ENCODE measurements around the gene SLC25A4. TPM values are rescaled to one million over a fixed set of nuclear protein-coding genes. Genes with fewer than 3 reads are reported as not detected.
"Not testable (repeated sequence)": the region's sequence is repeated elsewhere in the genome, so short reads cannot be mapped to it uniquely, and the experiment has no call there.

Gene SLC25A4
- total RNA-seq, 4 donors from 2014 or later: 135 to 158 (median 140) TPM

GRCh38 chr4:185118876-185119275 is 24.2 kb upstream of the SLC25A4 start:
- no peak for DNase-seq (ENCODE audit: extremely low spot score)
- no peak for TF ChIP-seq POLR2AphosphoS5 (IDR thresholded peaks at IDR 0.05)
- no peak for TF ChIP-seq EP300 (IDR thresholded peaks at IDR 0.05)
- TF ChIP-seq, protein P1, sequence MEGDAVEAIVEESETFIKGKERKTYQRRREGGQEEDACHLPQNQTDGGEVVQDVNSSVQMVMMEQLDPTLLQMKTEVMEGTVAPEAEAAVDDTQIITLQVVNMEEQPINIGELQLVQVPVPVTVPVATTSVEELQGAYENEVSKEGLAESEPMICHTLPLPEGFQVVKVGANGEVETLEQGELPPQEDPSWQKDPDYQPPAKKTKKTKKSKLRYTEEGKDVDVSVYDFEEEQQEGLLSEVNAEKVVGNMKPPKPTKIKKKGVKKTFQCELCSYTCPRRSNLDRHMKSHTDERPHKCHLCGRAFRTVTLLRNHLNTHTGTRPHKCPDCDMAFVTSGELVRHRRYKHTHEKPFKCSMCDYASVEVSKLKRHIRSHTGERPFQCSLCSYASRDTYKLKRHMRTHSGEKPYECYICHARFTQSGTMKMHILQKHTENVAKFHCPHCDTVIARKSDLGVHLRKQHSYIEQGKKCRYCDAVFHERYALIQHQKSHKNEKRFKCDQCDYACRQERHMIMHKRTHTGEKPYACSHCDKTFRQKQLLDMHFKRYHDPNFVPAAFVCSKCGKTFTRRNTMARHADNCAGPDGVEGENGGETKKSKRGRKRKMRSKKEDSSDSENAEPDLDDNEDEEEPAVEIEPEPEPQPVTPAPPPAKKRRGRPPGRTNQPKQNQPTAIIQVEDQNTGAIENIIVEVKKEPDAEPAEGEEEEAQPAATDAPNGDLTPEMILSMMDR (IDR thresholded peaks at IDR 0.05): no peak
- TF ChIP-seq POLR2A (IDR thresholded peaks at IDR 0.05; ENCODE audit: low read depth): no peak
- Histone ChIP-seq H3K36me3 (no peaks in the 10 kb centered on the region), H3K9me3 (no peaks in the 10 kb centered on the region), H3K4me1 (peaks cover 5 to 19% (median 8%) of the 10 kb centered on the region in 4 donors), H3K4me3 (no peak overlapping the region), H3K27ac (replicated peaks in 1 of 4) (no peak overlapping the region), H3K27me3 (no peaks in the 10 kb centered on the region)
- WGBS: 90% methylated on average over 7 of the region's 7 CpGs
- intact Hi-C loops (cut with DNase I): no loop called here

DNA sequence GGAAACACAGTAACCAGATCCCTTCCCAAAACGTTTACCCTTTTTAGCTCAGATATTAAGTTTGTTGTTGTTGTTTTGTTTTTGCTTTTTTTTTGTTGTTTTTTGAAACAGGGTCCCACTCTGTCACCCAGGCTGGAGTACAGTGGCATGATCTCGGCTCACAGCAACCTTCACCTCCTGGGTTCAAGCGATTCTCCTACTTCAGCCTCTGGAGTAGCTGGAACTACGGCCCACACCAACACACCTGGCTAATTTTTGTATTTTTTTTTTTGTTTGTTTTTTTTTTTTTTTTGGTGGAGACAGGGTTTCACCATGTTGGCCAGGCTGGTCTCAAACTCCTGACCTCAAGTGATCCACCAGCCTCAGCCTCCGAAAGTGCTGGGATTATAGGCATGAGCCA is 23.6 kb upstream of the SLC25A4 start:
- H3K4me1 ChIP-seq: peaks cover 5 to 19% (median 8%) of the 10 kb centered on the region in 4 donors
- H3K4me3 ChIP-seq; H3K27me3 ChIP-seq; H3K36me3 ChIP-seq; intact Hi-C loops (cut with DNase I); H3K9me3 ChIP-seq; H3K27ac ChIP-seq (replicated peaks in 1 of 4); DNase-seq (ENCODE audit: extremely low spot score): not testable (repeated sequence)
- WGBS: 88% methylated on average over 5 of the region's 5 CpGs

GRCh38 chr4:185119927-185120630 is 23.0 kb upstream of the SLC25A4 start:
- H3K27ac ChIP-seq (replicated peaks in 1 of 4): no peak overlapping the region
- H3K27me3 ChIP-seq: no peaks in the 10 kb centered on the region
- H3K36me3 ChIP-seq: no peaks in the 10 kb centered on the region
- 88% methylated on average over 3 of the region's 3 CpGs for WGBS
- no peak overlapping the region for H3K4me3 ChIP-seq
- H3K4me1 ChIP-seq: peaks cover 5 to 19% (median 8%) of the 10 kb centered on the region in 4 donors
- no peaks in the 10 kb centered on the region for H3K9me3 ChIP-seq
- TF ChIP-seq EP300 (IDR thresholded peaks at IDR 0.05) (no peak), POLR2A (IDR thresholded peaks at IDR 0.05; ENCODE audit: low read depth) (no peak), POLR2AphosphoS5 (IDR thresholded peaks at IDR 0.05) (no peak)
- TF ChIP-seq, protein P1 (IDR thresholded peaks at IDR 0.05): no peak
- DNase-seq (ENCODE audit: extremely low spot score): no peak
- intact Hi-C loops (cut with DNase I): no loop called here

- no peaks in the 10 kb centered on the region for H3K36me3 ChIP-seq
- no peak overlapping the region for H3K4me3 ChIP-seq
- no peak overlapping the region for H3K27ac ChIP-seq (replicated peaks in 1 of 4)
- DNase-seq (ENCODE audit: extremely low spot score): no peak
- WGBS: 84% methylated on average over 6 of the region's 6 CpGs
- intact Hi-C loops (cut with DNase I): no loop called here
- no peak for TF ChIP-seq POLR2A (IDR thresholded peaks at IDR 0.05; ENCODE audit: low read depth)
- TF ChIP-seq POLR2AphosphoS5 (IDR thresholded peaks at IDR 0.05): no peak
- TF ChIP-seq EP300 (IDR thresholded peaks at IDR 0.05): no peak
- TF ChIP-seq, protein P1 (IDR thresholded peaks at IDR 0.05): no peak
- no peaks in the 10 kb centered on the region for H3K27me3 ChIP-seq
- H3K4me1 ChIP-seq: peaks cover 5 to 19% (median 7%) of the 10 kb centered on the region in 4 donors
- H3K9me3 ChIP-seq: no peaks in the 10 kb centered on the region
These were observed 22.5 kb upstream of the SLC25A4 start for GRCh38 chr4:185120631-185120946.

DNA sequence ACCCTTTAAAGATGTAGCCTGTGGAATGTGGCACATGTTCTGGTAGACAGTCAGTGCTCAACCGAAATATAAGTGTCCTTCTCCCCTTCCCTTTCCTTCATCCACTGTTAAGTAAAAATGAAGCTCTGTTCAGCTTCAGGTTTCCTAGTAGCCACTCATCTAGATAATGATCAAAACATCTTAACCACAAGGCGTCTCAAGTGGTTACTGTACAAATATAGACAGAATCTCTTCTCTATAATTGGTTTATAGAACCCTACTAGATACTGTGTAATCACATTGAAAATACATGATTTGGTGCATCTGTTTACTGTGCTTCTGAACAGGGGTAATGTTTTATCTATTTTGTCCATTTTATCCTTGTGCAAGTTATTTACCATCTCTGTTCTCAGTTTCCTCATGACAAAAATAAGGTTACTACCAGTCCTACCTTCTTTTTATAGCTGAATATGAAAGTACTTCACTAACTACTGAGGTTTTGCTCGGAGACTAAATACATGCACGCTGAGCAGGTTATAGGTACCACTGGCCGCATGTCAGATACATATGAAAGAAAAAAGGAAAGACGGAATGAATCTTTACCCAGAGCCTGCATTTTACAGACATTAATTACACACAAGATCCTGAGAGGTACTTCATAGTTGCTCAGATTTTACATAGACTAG is 20.3 kb upstream of the SLC25A4 start:
- no peak for DNase-seq (ENCODE audit: extremely low spot score)
- H3K27ac ChIP-seq (replicated peaks in 1 of 4): no peak overlapping the region
- 91% methylated on average over 6 of the region's 6 CpGs for WGBS
- H3K4me3 ChIP-seq: no peak overlapping the region
- no peaks in the 10 kb centered on the region for H3K27me3 ChIP-seq
- TF ChIP-seq POLR2AphosphoS5 (IDR thresholded peaks at IDR 0.05): no peak
- TF ChIP-seq, protein P1 (IDR thresholded peaks at IDR 0.05): no peak
- TF ChIP-seq POLR2A (IDR thresholded peaks at IDR 0.05; ENCODE audit: low read depth): no peak
- TF ChIP-seq EP300 (IDR thresholded peaks at IDR 0.05): no peak
- H3K4me1 ChIP-seq: peaks cover 9 to 16% (median 10%) of the 10 kb centered on the region in 4 donors
- no peaks in the 10 kb centered on the region for H3K36me3 ChIP-seq
- intact Hi-C loops (cut with DNase I): no loop called here
- no peaks in the 10 kb centered on the region for H3K9me3 ChIP-seq

Data from esophagus muscularis mucosa (tissue), 4 donors.